Endothelial cell of umbilical vein (primary cell): Measurements from ENCODE around the gene WDFY2. TPM values are rescaled to one million over a fixed set of nuclear protein-coding genes. Genes with fewer than 3 reads are reported as not detected.

Experiments
- BruUV-seq: library from RNA; stranded (reverse); fragments of 400-500 nt; replicated peaks from 2 replicates; lab custom pipeline; 2021; lab: Mats Ljungman, UMichigan
- CTCF ChIA-PET: fragments of 300-600, 350-600 bp; sonication (Branson Sonifier 250); formaldehyde crosslinking; loops from one replicate; lab custom pipeline; 2021; ENCODE audit warnings: antibody characterized with exemption, inconsistent platforms; lab: Charles Lee
- POLR2A ChIA-PET: fragments of 300-600, 350-600 bp; sonication (Branson Sonifier 250); formaldehyde crosslinking; loops from one replicate; lab custom pipeline; 2021; ENCODE audit warnings: antibody characterized with exemption, inconsistent platforms; lab: Charles Lee
- DNase-seq: peaks from one replicate; pipeline ENCODE4 v3.0.0-alpha.2; 2011; ENCODE audit warnings: low read depth, low spot score
- FAIRE-seq: peaks from 2 replicates; lab custom pipeline; 2011; peaks lifted over from hg19 to GRCh38; lab: Jason Lieb, UNC
- H2AFZ ChIP-seq: 2 replicates; pipeline ENCODE4 v1.6.0; 2012; ENCODE audit warnings: low read depth, low read length, control low read depth, inconsistent platforms
- H3K27ac ChIP-seq: 2 replicates; pipeline ENCODE4 v1.5.1; 2011; ENCODE audit warnings: low read depth, mild to moderate bottlenecking, control low read depth, low read length, moderate library complexity; ENCODE audit not compliant: insufficient read depth
- H3K27me3 ChIP-seq, 2 experiments: 2 replicates each; pipeline versions ENCODE4 v1.6.0 to v1.6.1; 2011; ENCODE audit warnings: low read length in 2 of 2, mixed read lengths in 1 of 2; ENCODE audit not compliant: control insufficient read depth in 2 of 2, insufficient read depth in 2 of 2
- H3K36me3 ChIP-seq, 2 experiments: 2 replicates in 1 of 2; 3 replicates in 1 of 2; pipeline ENCODE4 v1.5.1; 2011; ENCODE audit warnings: low read length in 2 of 2, mild to moderate bottlenecking in 1 of 2, moderate library complexity in 1 of 2; ENCODE audit not compliant: control insufficient read depth in 2 of 2, insufficient read depth in 2 of 2; ENCODE audit errors: extremely low read depth in 1 of 2
- H3K4me1 ChIP-seq: 3 replicates; pipeline ENCODE4 v1.5.1; 2011; ENCODE audit warnings: mild to moderate bottlenecking, low read length; ENCODE audit not compliant: control insufficient read depth, insufficient read depth; ENCODE audit errors: extremely low read depth
- H3K4me2 ChIP-seq: 2 replicates; pipeline ENCODE4 v1.6.1; 2011; ENCODE audit warnings: low read length, control low read depth, mixed read lengths; ENCODE audit not compliant: insufficient read depth
- H3K4me3 ChIP-seq, 3 experiments: fragments of 200-600 bp in 1 of 3; sonication (generic), shearing (Covaris generic) in 1 of 3; replicated peaks in 1 of 3; 2 replicates each; pipeline ENCODE4 v1.5.1; 2011 to 2016; ENCODE audit warnings: control low read depth in 3 of 3, low read length in 3 of 3, mild to moderate bottlenecking in 2 of 3, inconsistent platforms in 1 of 3, low read depth in 1 of 3, moderate library complexity in 1 of 3; ENCODE audit not compliant: insufficient read depth in 1 of 3
- H3K79me2 ChIP-seq: 2 replicates; pipeline ENCODE4 v1.6.0; 2012; ENCODE audit warnings: low read length, inconsistent platforms; ENCODE audit not compliant: control insufficient read depth, insufficient read depth
- H3K9ac ChIP-seq: replicated peaks from 2 replicates; pipeline ENCODE3; 2011; ENCODE audit warnings: low read length, control low read depth; ENCODE audit not compliant: insufficient read depth; ENCODE audit errors: extremely low read depth
- H3K9me1 ChIP-seq: replicated peaks from 3 replicates; pipeline ENCODE4 v1.6.0; 2011; ENCODE audit warnings: mild to moderate bottlenecking, low read length; ENCODE audit not compliant: control insufficient read depth, insufficient read depth; ENCODE audit errors: extremely low read depth
- H3K9me3 ChIP-seq: replicated peaks from 2 replicates; pipeline ENCODE4 v1.5.1; 2012; ENCODE audit warnings: low read length, inconsistent platforms; ENCODE audit not compliant: control insufficient read depth, insufficient read depth
- H4K20me1 ChIP-seq: replicated peaks from 2 replicates; pipeline ENCODE3; 2011; ENCODE audit warnings: mild to moderate bottlenecking, low read length; ENCODE audit not compliant: control insufficient read depth, insufficient read depth; ENCODE audit errors: extremely low read depth
- CTCF ChIP-seq, 2 donors: IDR thresholded peaks; 1 replicate in 1 of 2; 2 replicates in 1 of 2; pipeline ENCODE4 v1.5.1; 2011; ENCODE audit warnings: low read length in 2 of 2, mild to moderate bottlenecking in 2 of 2, moderate library complexity in 2 of 2, control low read depth in 1 of 2, inconsistent platforms in 1 of 2, low read depth in 1 of 2; ENCODE audit not compliant: insufficient read depth in 1 of 2; ENCODE audit errors: extremely low read depth in 1 of 2
- EZH2 ChIP-seq: IDR thresholded peaks from 2 replicates; pipeline ENCODE4 v1.6.1; 2012; ENCODE audit warnings: borderline replicate concordance, low read depth, mild to moderate bottlenecking, moderate library complexity, low read length, inconsistent platforms; ENCODE audit not compliant: severe bottlenecking
- FOS ChIP-seq: IDR thresholded peaks from 2 replicates; pipeline ENCODE4 v1.6.1; 2011; ENCODE audit warnings: mild to moderate bottlenecking, low read length, moderate library complexity, borderline replicate concordance; ENCODE audit not compliant: insufficient read depth
- GATA2 ChIP-seq: IDR thresholded peaks from 2 replicates; pipeline ENCODE4 v1.7.0; 2011; ENCODE audit warnings: low read depth, mild to moderate bottlenecking, moderate library complexity, mixed read lengths, low read length; ENCODE audit not compliant: insufficient read length, insufficient read depth
- JUN ChIP-seq: IDR thresholded peaks from 2 replicates; pipeline ENCODE4 v1.6.1; 2011; ENCODE audit warnings: borderline replicate concordance, low read depth; ENCODE audit not compliant: insufficient read length, insufficient read depth
- MAX ChIP-seq: IDR thresholded peaks from 2 replicates; pipeline ENCODE4 v1.6.1; 2011; ENCODE audit not compliant: insufficient read depth, insufficient read length
- MYC ChIP-seq: IDR thresholded peaks from one replicate; pipeline ENCODE4 v1.6.1; 2011; ENCODE audit warnings: mild to moderate bottlenecking, low read depth, low read length
- POLR2A ChIP-seq: IDR thresholded peaks from 2 replicates; pipeline ENCODE4 v1.6.1; 2012; ENCODE audit warnings: low read depth, mild to moderate bottlenecking, control low read depth, low read length
- POLR2AphosphoS5 ChIP-seq: IDR thresholded peaks from 2 replicates; pipeline ENCODE4 v1.6.1; 2012; ENCODE audit warnings: low read depth, mild to moderate bottlenecking, control low read depth, low read length, moderate library complexity; ENCODE audit not compliant: insufficient read depth
- dilution Hi-C: fragments of 300-500 bp; cut with MboI; formaldehyde crosslinking; loops from one replicate; pipeline ENCODE4 v1.15.0; 2019; ENCODE audit warnings: low sequenced_read_pairs; ENCODE audit not compliant: extremely low pct_ligation_motif_present
- intact Hi-C: fragments of 100-400 bp; cut with micrococcal nuclease; formaldehyde crosslinking; loops from one replicate; pipeline ENCODE4 v1.10.0; 2022
- polyA plus RNA-seq, 4 experiments: library from polyadenylated mRNA; depleted of rRNA in 3 of 4; stranded (reverse) in 3 of 4; unstranded in 1 of 4; fragments of >200 nt; gene quantifications; 2 replicates each; pipeline versions ENCODE4 v1.2.1 to v1.2.3, GENCODE V29; 2011 to 2012; ENCODE audit warnings: missing spikeins in 1 of 4
- total RNA-seq: library from RNA; stranded (reverse); gene quantifications from 2 replicates; pipeline ENCODE4 v1.2.3, GENCODE V29; 2021

The WDFY2 gene
- total and polyA plus RNA-seq, 2 donors (not counting 3 experiments of a cell fraction or from before 2014, with no cell fraction given): 2.1 to 5.5 TPM

- H3K4me2 ChIP-seq: no peak overlapping the region
- peaks cover 2% of the 10 kb centered on the region for H3K9me3 ChIP-seq
- no peak for TF ChIP-seq EZH2
- TF ChIP-seq FOS: no peak
- no peak for TF ChIP-seq MAX
- TF ChIP-seq MYC: no peak
- TF ChIP-seq POLR2A: no peak
- TF ChIP-seq CTCF (IDR thresholded peaks at IDR 0.05; ENCODE audit: extremely low read depth in 1 of 2, insufficient read depth in 1 of 2, low read depth in 1 of 2, low read length in 2 of 2): no peak
- TF ChIP-seq POLR2AphosphoS5: no peak
- no peak for TF ChIP-seq GATA2
- TF ChIP-seq JUN: no peak
- FAIRE-seq (no peak), DNase-seq (no peak)
- ChIA-PET CTCF (no interaction called here), POLR2A (no interaction called here)
- no peaks in the 10 kb centered on the region for H4K20me1 ChIP-seq
- H3K4me3 ChIP-seq: no peak overlapping the region
- H3K79me2 ChIP-seq: no peaks in the 10 kb centered on the region
- intact Hi-C loops: no loop called here
- BruUV-seq: no TSS peak
- no peaks in the 10 kb centered on the region for H3K36me3 ChIP-seq
- H3K9me1 ChIP-seq: no peaks in the 10 kb centered on the region
- no peaks in the 10 kb centered on the region for H3K27me3 ChIP-seq
- H3K9ac ChIP-seq: no peak overlapping the region
- no peaks in the 10 kb centered on the region for H3K4me1 ChIP-seq
- no peak overlapping the region for H3K27ac ChIP-seq
- H2AFZ ChIP-seq: no peak overlapping the region
- dilution Hi-C loops: no loop called here
Observed at GRCh38 chr13:51747438-51748434, 163.5 kb downstream of the WDFY2 start.
